Right lobe of liver (tissue), 4 donors: ENCODE results near the gene C2.

ENCODE experiments used
- CTCF ChIP-seq, 4 donors: fragments of 200-600 bp in 3 of 4; fragments of 450-650 bp in 1 of 4; IDR thresholded peaks; one replicate each; pipeline versions ENCODE4 v1.5.1 to v1.8.0; 2016 to 2022; ENCODE audit warnings: antibody characterized with exemption in 4 of 4, mild to moderate bottlenecking in 2 of 4
- POLR2A ChIP-seq: fragments of 450-650 bp; IDR thresholded peaks from one replicate; pipeline ENCODE4 v1.6.1; 2017; ENCODE audit warnings: antibody characterized with exemption, mild to moderate bottlenecking
- donor health status: DM: no; HTN: no; CAD: no.
- donor health status: DM: no; HTN: no; CAD: no.
- donor health status: DM: no; HTN: yes; CAD: no.

- TF ChIP-seq CTCF (IDR thresholded peaks at IDR 0.05) (no peak), POLR2A (no peak)
These were observed 12.7 kb downstream of the C2 start for GRCh38 chr6:31940256-31940664.
